NCI-H526 treated with DMSO at 0.1 percent for 48 hours (cell line): Measurements from ENCODE around the gene COMMD10.
"Not testable (repeated sequence)": the region's sequence is repeated elsewhere in the genome, so short reads cannot be mapped to it uniquely, and the experiment has no call there.

Experiments
- DNase-seq: peaks from one replicate; lab custom pipeline; 2025; lab: John Stamatoyannopoulos, UW

The COMMD10 gene

DNA sequence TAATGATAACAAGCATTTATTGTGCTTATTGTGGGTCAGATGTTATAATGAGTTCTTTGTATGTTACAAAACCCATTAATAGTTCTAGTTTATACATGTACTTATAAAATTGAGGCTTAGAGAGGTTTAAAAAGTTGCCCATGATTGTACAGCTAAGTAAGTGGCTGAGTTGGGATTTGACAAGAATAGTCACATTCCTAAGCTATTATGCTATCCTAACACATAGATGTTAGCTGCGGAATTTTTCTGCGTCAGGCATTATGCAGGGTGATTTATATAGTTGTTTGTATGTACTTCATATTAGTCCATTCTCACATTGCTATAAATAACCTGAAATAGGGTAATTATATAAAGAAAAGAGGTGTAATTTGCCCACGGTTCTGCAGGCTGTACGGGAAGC, 12.5 kb downstream of the COMMD10 start:
- DNase-seq = no peak

DNA sequence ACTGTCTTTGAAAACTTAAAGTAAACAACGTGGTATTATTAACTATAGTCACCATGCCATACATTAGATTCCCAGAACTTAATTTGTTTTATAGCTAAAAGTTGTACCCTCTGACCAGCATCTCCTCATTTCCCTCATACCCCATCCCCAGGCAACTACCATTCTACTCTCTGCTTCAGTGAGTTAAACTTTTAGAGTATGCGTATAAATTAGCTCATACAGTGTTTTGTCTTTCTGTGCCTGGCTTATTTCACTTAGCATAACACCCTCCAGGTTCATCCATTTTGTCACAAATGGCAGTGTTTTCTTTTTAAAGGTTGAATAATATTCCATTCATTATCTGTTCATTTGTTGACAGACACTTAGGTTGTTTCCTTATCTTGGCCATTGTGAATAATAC, 14.2 kb downstream of the COMMD10 start:
- DNase-seq = no peak

DNA sequence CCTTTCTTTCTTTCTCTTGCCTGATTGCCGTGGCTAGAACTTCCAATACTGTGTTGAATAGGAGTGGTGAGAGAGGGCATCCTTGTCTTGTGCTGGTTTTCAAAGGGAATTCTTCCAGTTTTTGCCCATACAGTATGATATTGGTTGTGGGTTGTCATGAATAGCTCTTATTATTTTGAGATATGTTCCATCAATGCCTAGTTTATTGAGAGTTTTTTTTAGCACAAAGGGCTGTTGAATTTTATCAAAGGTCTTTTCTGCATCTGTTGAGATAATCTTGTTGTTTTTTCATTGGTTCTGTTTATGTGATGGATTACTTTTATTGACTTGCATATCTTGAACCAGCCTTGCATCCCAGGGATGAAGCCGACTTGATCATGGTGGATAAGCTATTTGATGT, 20.1 kb downstream of the COMMD10 start:
- not testable (repeated sequence) for DNase-seq

DNA sequence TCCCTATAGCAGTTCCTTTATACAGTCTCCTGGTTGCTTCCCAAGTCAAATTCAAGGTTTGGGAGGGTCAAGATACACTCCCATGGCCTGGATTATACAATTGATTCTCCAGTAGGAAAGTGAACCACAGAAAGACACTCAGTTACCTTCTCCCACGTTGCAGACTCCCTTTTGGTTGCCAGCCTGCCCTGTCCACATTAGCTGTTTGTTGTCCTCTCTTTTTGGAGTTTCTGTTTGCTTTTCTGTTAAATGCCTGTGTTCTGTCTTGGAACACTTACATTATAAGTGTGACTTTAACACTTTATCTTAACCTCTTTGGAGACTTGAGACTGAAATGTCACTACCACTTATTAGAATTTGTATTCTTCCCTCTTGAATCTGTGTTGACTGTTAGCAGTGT, 30.3 kb downstream of the COMMD10 start:
- no peak for DNase-seq

DNA sequence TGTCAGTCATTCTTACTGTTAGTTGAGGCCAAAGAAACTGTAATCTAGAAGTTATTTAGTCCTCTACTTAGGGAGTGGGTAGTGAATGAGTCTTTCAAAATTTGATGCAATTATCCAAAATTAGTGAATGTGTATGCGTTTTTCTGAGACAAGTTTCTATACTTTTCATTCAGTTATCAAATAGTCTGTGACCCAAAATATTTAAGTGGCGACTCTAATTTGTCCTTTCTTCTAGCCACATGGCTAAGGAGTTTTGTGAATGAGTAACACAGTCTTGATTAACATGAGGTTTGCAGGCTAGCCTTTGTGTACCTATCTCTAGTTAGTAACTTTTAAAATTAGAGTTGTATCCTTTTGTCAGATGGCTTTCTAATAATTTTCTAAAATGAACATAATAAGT, 45.6 kb downstream of the COMMD10 start:
- no peak for DNase-seq

DNA sequence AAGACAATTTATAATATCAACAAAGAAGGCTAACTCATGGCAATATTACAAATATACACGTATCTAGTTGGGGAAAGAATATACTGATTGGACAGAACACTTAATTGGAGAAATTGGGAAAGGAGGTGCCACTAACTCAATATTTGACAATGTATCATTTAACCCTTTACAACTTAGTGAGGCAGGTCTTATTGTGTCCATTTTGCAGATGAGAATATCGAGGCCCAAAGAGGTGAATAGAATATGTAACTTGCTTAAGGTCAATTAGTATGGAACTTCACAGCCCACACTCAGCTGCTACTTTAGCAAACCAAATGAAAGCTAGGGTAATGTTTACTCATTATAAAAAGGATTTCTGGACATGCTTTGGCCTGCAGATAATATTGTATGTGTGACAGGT, 46.2 kb downstream of the COMMD10 start:
- DNase-seq = no peak

DNA sequence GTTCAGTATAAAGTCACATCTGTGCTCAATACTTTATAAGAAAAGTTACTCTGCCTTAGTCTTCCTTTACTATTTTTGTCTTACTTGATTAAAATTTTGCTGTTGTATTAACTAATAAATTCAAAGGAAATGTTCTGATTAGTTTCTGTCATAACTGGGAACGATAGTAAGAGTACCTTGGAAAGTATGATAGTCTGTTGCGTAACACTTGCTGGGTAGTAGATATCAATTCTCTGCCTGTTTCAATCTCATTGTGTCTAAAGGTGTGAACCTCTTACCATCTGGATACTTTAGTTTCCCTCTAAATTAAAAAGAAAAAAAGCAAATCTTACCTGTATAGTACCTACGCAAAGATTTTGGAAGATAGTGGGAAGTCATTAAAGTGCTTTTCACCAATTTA, 48.5 kb downstream of the COMMD10 start:
- no peak for DNase-seq

DNA sequence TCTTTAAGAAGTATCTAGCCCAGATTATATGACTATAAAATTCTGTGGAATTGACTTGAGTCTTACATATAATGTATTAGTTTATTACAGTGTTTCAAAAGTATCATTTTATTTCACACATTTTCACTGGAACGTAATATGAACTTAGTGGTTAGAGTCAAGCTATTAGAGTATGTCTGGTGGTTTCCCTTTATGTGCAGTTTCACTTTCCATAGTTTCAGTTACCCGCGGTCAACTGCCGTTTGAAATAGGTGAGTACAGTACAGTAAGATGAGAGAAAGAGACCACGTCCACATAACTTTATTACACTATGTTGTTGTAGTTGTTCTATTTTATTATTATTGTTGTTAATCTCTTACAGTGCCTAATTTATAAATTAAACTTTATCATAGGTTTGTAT, 50.5 kb downstream of the COMMD10 start:
- DNase-seq = no peak

DNA sequence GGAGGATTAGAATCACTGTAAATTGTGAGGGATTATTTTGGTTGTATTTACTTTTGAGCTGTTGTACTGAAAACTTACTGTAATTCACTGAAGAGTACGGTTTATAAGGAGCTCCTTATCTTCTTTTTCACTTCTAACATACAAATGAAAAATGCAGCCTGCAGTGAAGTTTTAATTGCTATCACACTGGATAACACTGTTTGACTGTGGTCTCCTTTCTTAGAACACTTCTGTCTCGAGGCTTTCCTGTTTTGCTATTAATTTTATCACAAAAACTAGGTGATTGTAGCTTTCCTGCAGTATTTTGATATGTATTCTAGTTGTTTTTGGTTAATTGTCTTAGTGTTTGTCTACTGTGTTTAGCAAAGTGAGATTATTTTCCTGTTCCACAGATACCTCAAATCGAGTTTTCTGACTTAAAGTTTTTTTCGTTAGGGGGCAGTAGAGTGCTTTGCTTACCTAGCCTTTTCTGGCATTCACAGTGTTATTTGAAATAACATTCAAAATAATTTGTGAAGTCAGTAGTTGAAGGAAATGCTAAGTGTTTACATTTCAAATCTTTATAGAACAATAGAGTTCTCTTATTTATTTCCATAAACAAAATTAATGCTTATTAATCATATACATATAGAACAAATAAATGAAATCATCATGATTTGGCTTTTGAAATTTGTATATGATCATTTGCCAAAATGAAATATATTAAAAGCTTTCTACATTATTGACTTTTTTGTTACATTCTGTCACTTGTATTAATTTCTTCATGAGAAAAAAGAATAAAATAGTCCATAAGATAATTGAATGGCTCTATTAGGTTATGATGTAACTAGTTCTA, 52.9 kb downstream of the COMMD10 start:
- DNase-seq = peak; percentile 24

DNA sequence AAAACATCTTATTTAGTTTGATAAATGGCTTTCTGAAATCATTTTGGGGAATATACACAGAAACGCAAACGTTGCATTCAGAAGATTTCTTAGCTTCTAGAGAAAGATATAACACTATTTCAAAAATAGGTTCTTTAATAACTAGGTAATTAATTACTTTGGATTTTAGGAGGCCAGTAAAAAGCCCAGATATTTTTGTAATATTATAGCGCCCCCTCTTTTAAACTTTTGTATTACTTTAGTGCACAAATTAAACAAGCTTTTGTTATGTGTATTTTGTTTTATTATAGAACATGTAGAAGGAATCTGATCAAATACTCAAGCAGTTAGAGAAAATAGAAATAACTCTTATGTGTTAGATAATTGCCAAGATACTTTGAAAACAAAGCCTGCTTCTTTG, 57.7 kb downstream of the COMMD10 start:
- no peak for DNase-seq

DNA sequence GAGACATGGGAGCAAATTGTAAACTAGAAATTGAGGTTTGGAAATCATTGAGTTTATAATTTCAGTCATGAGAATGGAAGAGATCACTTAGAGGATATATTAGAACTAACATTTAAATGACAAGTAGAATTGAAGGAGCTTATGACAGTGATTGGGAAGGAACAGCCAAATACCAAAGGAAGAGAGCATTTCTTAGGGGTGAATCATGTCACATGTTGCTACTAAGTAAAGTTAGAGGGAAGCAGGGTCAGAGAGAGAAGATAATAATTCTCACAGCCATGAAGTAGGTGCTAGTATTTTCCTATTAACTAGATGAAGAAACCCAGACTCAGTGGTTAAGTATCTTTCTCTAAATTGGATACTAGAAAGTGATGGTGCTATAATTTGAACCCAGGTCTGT, 59.3 kb downstream of the COMMD10 start:
- no peak for DNase-seq

DNA sequence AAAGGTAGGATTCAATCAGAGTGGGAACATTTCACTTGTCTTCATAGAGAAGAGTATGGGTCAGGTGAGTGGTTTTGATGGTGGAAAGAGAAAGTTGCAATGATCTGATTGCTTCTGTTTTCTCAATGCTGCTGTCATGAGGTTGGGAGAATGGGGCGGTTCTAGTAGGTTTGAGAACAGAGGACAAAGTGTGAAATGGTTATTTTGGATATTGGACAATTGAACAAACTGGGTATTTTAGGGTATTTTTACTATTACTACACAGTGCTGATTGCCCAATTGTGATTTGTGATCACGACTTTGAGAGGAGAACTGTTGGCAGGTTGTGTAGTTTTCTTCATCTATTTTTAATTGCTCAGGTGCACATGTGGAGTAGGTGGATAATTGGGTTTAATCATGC, 60.2 kb downstream of the COMMD10 start:
- no peak for DNase-seq

DNA sequence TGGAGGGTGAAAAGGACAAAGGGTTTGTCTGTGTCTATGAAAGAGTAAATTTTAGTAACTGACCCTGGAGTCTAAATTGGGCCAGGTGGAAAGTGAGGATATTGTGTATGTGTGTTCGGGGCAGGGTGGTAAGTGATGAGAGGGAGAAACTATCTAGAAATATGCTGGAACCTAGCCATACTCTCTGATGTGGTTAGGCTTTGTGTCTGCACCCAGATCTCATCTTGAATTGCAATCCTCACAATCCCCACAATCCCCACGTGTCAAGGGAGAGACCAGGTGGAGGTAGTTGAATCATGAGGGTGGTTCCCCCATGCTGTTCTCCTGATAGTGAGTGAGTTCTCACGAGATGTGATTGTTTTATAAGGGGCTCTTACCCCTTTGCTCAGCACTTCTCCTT, 60.6 kb downstream of the COMMD10 start:
- DNase-seq = no peak

DNA sequence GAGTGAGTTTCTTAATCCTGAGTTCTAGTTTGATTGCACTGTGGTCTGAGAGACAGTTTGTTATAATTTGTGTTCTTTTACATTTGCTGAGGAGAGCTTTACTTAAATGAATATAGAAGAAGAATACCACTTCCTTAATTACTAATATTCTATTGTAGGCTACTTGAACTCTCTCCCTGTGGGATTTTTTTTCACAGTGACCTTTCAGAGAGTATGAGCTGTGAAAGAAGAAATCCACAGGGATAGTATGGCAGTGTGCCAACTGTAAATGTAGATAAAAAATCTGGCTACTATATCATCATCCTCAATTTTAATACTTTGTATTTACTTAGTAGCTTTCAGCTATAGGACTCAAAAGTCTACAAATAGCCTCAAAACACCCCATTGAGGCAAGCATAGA, 67.3 kb downstream of the COMMD10 start:
- no peak for DNase-seq

DNA sequence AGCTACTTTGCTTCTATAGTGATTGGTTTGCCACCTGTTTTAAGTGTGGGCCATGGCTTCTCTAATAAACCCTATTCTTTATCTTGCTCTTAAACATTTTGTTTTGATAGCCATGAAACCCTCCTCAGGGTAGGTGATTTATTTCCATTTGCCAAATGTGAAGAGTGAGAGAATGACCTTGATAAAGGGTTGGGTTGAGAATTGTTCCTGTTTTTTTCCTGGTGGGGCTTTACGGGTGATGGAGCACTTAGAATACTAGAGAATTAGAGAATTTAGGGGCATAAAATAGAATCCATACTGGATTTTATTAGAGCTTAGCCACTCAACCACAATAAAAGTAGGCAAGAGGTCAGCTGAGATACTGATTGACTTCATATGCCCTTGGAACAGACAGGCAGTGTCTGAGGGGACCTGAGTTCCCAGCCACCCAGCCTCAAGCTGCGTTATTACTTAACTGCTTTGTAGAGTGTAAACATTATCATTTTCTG, 68.9 kb downstream of the COMMD10 start:
- no peak for DNase-seq

DNA sequence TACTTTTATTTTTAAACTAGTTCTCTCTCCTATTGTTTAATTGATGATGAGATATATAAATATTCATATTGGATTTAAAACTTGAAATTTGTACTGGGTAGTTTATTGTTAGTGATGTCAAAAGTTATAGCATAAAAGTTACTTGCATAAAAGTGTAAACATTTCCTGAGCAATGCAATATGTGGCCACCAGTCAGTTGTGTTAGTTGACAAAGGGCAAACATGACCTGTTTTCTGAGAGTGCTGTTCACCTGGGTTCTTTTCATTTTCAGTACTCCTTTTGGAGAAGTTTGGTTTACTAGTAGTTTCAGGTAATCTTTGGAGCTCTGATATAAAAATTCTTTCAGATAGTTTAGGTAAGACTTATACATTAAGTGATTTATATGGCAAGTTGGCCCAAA, 69.4 kb downstream of the COMMD10 start:
- DNase-seq = no peak

DNA sequence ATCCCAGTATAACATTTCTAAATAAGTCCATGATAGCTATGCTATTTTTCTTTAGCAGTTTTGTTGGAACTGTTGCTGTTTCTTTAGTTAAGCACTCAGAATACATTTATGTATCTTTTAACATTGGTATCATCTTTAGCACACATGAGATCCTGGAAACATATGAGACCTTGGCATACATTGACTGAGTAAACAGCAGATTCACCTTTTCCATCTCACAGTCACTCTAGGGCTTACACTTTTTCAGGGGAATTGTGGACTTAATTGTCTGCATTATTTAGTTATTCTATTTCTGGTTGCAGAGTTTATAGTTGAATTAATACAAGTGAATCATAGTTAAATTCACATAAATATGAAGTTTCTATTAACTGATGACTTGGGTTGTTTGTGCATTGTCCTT, 70.1 kb downstream of the COMMD10 start:
- DNase-seq = no peak

DNA sequence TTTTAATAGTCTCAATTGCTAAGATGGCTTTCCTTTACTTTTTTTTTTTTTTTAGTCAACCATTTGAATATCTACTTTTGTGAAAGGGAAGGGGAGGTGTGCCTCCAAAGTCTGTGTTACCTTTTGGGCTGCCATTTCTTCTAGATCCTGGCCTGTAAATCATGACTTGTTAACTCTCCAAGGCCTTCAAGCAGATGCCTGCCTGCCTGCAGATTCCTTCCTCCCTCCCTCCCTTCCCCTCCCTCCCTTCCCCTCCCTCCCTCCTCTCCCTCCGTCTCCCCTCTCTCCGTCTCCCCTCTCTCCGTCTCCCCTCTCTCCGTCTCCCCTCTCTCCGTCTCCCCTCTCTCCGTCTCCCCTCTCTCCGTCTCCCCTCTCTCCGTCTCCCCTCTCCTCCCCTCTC, 73.1 kb downstream of the COMMD10 start:
- no peak for DNase-seq

DNA sequence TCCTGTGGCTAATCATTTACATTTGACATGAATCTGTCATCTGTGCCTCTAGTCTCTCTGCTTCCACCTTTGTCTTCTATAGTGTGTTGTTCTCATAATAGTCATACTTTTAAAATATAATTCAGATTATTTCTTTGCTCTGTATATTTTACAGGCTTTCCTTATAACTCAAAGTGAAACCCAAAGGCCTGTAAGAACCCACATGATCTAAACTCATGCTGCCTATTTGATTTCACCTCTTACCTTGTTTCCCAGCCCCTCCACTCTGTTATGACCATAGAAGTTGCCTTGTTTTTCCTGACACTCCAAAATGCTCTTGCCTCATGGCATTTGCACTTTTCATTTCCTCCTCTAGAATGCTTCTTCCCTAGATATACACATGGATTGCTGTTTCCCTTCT, 74.2 kb downstream of the COMMD10 start:
- DNase-seq = no peak

DNA sequence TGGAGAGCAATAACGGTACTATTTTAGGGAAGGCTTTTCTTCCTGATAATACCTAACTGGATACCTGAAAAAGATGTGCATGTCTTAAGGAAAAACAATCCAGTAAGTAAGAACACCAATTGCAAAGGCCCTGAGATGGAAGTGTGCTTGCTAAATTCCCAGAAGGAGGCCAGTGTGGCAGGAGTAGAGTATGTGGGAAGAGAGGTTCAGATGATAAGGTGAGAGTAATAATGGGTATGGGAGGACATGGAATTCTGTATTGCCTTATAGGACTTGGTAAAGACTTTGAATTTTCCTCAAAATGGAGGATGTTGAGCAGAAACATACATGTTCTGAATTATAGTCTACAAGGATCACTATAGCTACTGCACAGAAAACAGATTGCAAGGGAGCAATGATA, 89.3 kb downstream of the COMMD10 start:
- no peak for DNase-seq

DNA sequence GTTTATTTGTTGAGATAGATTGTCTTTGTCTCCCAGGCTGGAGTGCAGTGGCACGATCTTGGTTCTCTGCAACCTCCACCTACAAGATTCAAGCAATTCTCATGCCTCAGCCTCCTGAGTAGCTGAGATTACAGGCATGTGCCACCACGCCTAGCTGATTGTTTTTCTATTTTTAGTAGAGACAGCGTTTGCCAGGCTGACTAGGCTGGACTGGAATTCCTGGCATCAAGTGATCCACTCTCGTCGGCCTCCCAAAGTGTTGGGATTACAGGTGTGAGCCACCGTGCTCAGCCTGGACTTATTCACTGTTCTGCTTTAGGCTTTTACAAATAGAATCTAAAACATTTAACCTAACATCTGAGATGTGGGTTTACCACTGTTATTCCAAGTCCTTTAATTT, 91.3 kb downstream of the COMMD10 start:
- no peak for DNase-seq

DNA sequence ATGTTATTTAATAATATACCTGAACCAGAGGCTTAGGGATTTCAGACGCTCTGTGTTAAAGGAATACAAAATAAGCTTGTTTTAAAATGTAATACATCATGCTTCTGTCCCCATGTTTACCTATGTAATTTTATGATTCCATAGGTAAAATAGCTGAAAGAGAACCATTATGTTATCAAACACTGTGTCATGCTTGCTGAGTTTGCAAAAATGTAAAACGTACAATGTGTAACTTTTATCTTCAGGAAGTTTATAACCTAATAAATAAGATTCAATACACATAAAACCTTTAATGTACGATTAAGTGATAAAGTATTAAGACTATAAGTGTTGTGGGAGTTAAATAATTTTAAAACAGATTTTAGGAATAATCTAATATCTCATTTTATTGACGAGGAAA, 94.1 kb downstream of the COMMD10 start:
- no peak for DNase-seq

DNA sequence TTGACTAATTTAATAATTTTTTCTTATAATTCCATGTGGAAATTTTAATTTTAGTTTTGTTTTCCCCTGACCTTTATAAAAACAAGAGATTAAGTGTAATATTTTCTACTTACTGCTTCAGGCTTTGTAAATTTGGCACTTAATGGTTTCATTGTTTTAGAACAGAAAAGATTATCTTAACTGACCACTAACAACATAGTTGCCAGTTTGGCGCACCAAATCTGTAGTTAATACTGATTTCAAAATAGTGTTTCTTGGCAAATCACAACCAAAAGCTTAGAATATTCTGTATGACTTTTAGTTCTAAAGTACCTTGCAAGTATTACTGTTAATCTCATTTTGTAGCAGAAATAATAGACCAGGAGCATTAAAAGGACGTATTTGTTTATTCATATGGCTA, 124.3 kb downstream of the COMMD10 start:
- no peak for DNase-seq

DNA sequence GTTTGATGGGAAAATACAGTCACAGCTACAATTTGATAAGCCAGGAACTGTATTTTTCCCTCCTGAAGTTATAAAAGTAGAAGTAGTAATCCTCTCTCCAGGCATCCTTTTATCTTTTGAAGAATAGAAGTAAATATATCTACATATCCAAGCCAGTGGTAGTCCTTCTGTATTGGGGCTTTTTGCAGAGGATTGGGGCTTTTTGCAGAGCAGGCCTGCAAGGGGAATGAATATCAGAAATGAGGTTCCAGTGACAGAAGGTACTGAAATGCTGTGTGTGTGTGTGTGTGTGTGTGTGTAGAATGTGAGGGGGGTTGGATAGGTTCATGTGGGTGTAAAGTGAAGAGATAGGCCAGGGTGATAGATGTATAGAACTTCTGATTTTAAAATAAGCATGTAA, 127.4 kb downstream of the COMMD10 start:
- DNase-seq = no peak
